ENCODE measurements around the gene PGAP1. TPM values are rescaled to one million over a fixed set of nuclear protein-coding genes. Genes with fewer than 3 reads are reported as not detected.

The PGAP1 gene
- total RNA-seq, 5 donors from 2014 or later (not counting 1 experiment from before 2014, with no cell fraction given) = 10.8 to 17.4 (median 13.9) TPM

- H3K9me3 Mint-ChIP-seq = no peaks in the 10 kb centered on the region
- H3K27me3 ChIP-seq (replicated peaks in 1 of 2; ENCODE audit: control insufficient read depth in 2 of 2, extremely low read depth in 1 of 2, insufficient read depth in 2 of 2, low read length in 1 of 2) = no peaks in the 10 kb centered on the region
- no peak overlapping the region for H3K4me3 Mint-ChIP-seq
- CTCF ChIA-PET = no interaction called here
- H3K4me1 ChIP-seq (ENCODE audit: control insufficient read depth in 1 of 2, extremely low read depth in 1 of 2, insufficient read depth in 2 of 2, low read length in 2 of 2) = no peaks in the 10 kb centered on the region
- no peak overlapping the region for H3K27ac Mint-ChIP-seq
- H3K9me3 ChIP-seq = no peaks in the 10 kb centered on the region
- H3K27me3 Mint-ChIP-seq = peaks cover under 1 to 3% of the 10 kb centered on the region in 2 donors
- no CpG with 5 or more reads among the region's 3 CpGs for WGBS (ENCODE audit: insufficient coverage)
- POLR2A ChIA-PET = interaction anchor here in 1 of 2 donors (0.6 kb wide), 1 partner anchor 103 kb away, joined by 3 read pairs; no protein-coding TSS in a partner anchor
- H3K4me1 Mint-ChIP-seq = peaks cover 5 to 16% (median 6%) of the 10 kb centered on the region in 3 donors
- ATAC-seq (replicated peaks in 1 of 4) = no peak
- no peak for DNase-seq
- no peaks in the 10 kb centered on the region for H3K36me3 ChIP-seq (ENCODE audit: control insufficient read depth in 2 of 2, extremely low read depth in 1 of 2, insufficient read depth in 1 of 2, low read length in 1 of 2)
- H3K36me3 Mint-ChIP-seq = peaks cover 3% of the 10 kb centered on the region
- no peak overlapping the region for H3K27ac ChIP-seq (ENCODE audit: low read length)
- H3K4me3 ChIP-seq (ENCODE audit: control insufficient read depth in 1 of 2, extremely low read depth in 1 of 2, low read length in 1 of 2) = no peak overlapping the region
Observed at GRCh38 chr2:196959734-196960338, 33.3 kb upstream of the PGAP1 start.

GRCh38 chr2:196959281-196959680, 32.8 kb upstream of the PGAP1 start:
- ChIA-PET POLR2A (interaction anchor here in 1 of 2 donors (0.7 kb wide), 1 partner anchor 12 kb away, joined by 6 read pairs; no protein-coding TSS in a partner anchor), CTCF (no interaction called here)
- H3K4me1 ChIP-seq (ENCODE audit: control insufficient read depth in 1 of 2, extremely low read depth in 1 of 2, insufficient read depth in 2 of 2, low read length in 2 of 2) = no peaks in the 10 kb centered on the region
- no peaks in the 10 kb centered on the region for H3K36me3 ChIP-seq (ENCODE audit: control insufficient read depth in 2 of 2, extremely low read depth in 1 of 2, insufficient read depth in 1 of 2, low read length in 1 of 2)
- Mint-ChIP-seq H3K4me1 (peaks cover 5 to 16% (median 6%) of the 10 kb centered on the region in 3 donors), H3K9me3 (no peaks in the 10 kb centered on the region), H3K27me3 (peaks cover 2 to 3% of the 10 kb centered on the region in 2 donors), H3K27ac (no peak overlapping the region), H3K4me3 (no peak overlapping the region), H3K36me3 (peaks cover 3% of the 10 kb centered on the region)
- no peak overlapping the region for H3K27ac ChIP-seq (ENCODE audit: low read length)
- H3K4me3 ChIP-seq (ENCODE audit: control insufficient read depth in 1 of 2, extremely low read depth in 1 of 2, low read length in 1 of 2) = no peak overlapping the region
- DNase-seq = no peak
- WGBS (ENCODE audit: insufficient coverage) = 100% methylated on average over 1 of the region's 2 CpGs
- no peak for ATAC-seq (replicated peaks in 1 of 4)
- H3K27me3 ChIP-seq (replicated peaks in 1 of 2; ENCODE audit: control insufficient read depth in 2 of 2, extremely low read depth in 1 of 2, insufficient read depth in 2 of 2, low read length in 1 of 2) = no peaks in the 10 kb centered on the region
- no peaks in the 10 kb centered on the region for H3K9me3 ChIP-seq

- ATAC-seq (replicated peaks in 1 of 4) = no peak
Observed at GRCh38 chr2:196957881-196958525, 31.5 kb upstream of the PGAP1 start.

GRCh38 chr2:196957442-196957841, 30.9 kb upstream of the PGAP1 start:
- peaks cover 0 to 2% of the 10 kb centered on the region in 2 experiments for H3K27me3 ChIP-seq (replicated peaks in 1 of 2; ENCODE audit: control insufficient read depth in 2 of 2, extremely low read depth in 1 of 2, insufficient read depth in 2 of 2, low read length in 1 of 2)

More at GRCh38 chr2:196957881-196958525, 31.5 kb upstream of the PGAP1 start:
- no peaks in the 10 kb centered on the region for H3K36me3 ChIP-seq (ENCODE audit: control insufficient read depth in 2 of 2, extremely low read depth in 1 of 2, insufficient read depth in 1 of 2, low read length in 1 of 2)
- POLR2A ChIA-PET = interaction anchor here in 1 of 2 donors (0.6 kb wide), 1 partner anchor 834 kb away, joined by 3 read pairs; no protein-coding TSS in a partner anchor
- CTCF ChIA-PET = no interaction called here
- no peaks in the 10 kb centered on the region for H3K4me1 ChIP-seq (ENCODE audit: control insufficient read depth in 1 of 2, extremely low read depth in 1 of 2, insufficient read depth in 2 of 2, low read length in 2 of 2)
- Mint-ChIP-seq H3K27me3 (peaks cover 2 to 3% of the 10 kb centered on the region in 2 donors), H3K9me3 (no peaks in the 10 kb centered on the region), H3K4me3 (no peak overlapping the region), H3K36me3 (peaks cover 2% of the 10 kb centered on the region), H3K4me1 (peaks cover 2 to 11% (median 6%) of the 10 kb centered on the region in 3 donors), H3K27ac (no peak overlapping the region)
- no peak overlapping the region for H3K27ac ChIP-seq (ENCODE audit: low read length)
- H3K4me3 ChIP-seq (ENCODE audit: control insufficient read depth in 1 of 2, extremely low read depth in 1 of 2, low read length in 1 of 2) = no peak overlapping the region
- no CpG with 5 or more reads among the region's 1 CpG for WGBS (ENCODE audit: insufficient coverage)
- H3K9me3 ChIP-seq = no peaks in the 10 kb centered on the region
- no peak for DNase-seq
- H3K27me3 ChIP-seq (replicated peaks in 1 of 2; ENCODE audit: control insufficient read depth in 2 of 2, extremely low read depth in 1 of 2, insufficient read depth in 2 of 2, low read length in 1 of 2) = no peaks in the 10 kb centered on the region

GRCh38 chr2:196956069-196956468, 29.6 kb upstream of the PGAP1 start:
- CTCF ChIA-PET = no interaction called here
- no peaks in the 10 kb centered on the region for H3K4me1 ChIP-seq (ENCODE audit: control insufficient read depth in 1 of 2, extremely low read depth in 1 of 2, insufficient read depth in 2 of 2, low read length in 2 of 2)
- DNase-seq (no peak), ATAC-seq (replicated peaks in 1 of 4) (no peak)
- POLR2A ChIA-PET = no interaction called here
- H3K4me3 Mint-ChIP-seq = no peak overlapping the region
- H3K9me3 ChIP-seq = no peaks in the 10 kb centered on the region
- WGBS (ENCODE audit: insufficient coverage) = 69% methylated on average over 3 of the region's 6 CpGs
- no peaks in the 10 kb centered on the region for H3K9me3 Mint-ChIP-seq
- no peak overlapping the region for H3K27ac Mint-ChIP-seq
- no peak overlapping the region for H3K27ac ChIP-seq (ENCODE audit: low read length)
- H3K27me3 ChIP-seq (replicated peaks in 1 of 2; ENCODE audit: control insufficient read depth in 2 of 2, extremely low read depth in 1 of 2, insufficient read depth in 2 of 2, low read length in 1 of 2) = peaks cover 0 to 2% of the 10 kb centered on the region in 2 experiments
- H3K36me3 Mint-ChIP-seq = no peaks in the 10 kb centered on the region
- peaks cover 2 to 7% of the 10 kb centered on the region in 2 donors for H3K27me3 Mint-ChIP-seq
- H3K4me3 ChIP-seq (ENCODE audit: control insufficient read depth in 1 of 2, extremely low read depth in 1 of 2, low read length in 1 of 2) = no peak overlapping the region
- H3K36me3 ChIP-seq (ENCODE audit: control insufficient read depth in 2 of 2, extremely low read depth in 1 of 2, insufficient read depth in 1 of 2, low read length in 1 of 2) = no peaks in the 10 kb centered on the region
- no peaks in the 10 kb centered on the region for H3K4me1 Mint-ChIP-seq

More at GRCh38 chr2:196957442-196957841, 30.9 kb upstream of the PGAP1 start:
- Mint-ChIP-seq H3K4me3 (no peak overlapping the region), H3K27me3 (peaks cover 2 to 3% of the 10 kb centered on the region in 2 donors), H3K4me1 (peaks cover 0 to 8% (median 6%) of the 10 kb centered on the region in 3 donors), H3K9me3 (no peaks in the 10 kb centered on the region), H3K36me3 (no peaks in the 10 kb centered on the region), H3K27ac (no peak overlapping the region)
- ATAC-seq (replicated peaks in 1 of 4) (no peak), DNase-seq (no peak)
- Histone ChIP-seq H3K4me3 (ENCODE audit: control insufficient read depth in 1 of 2, extremely low read depth in 1 of 2, low read length in 1 of 2) (no peak overlapping the region), H3K27ac (ENCODE audit: low read length) (no peak overlapping the region), H3K4me1 (ENCODE audit: control insufficient read depth in 1 of 2, extremely low read depth in 1 of 2, insufficient read depth in 2 of 2, low read length in 2 of 2) (no peaks in the 10 kb centered on the region), H3K9me3 (no peaks in the 10 kb centered on the region), H3K36me3 (ENCODE audit: control insufficient read depth in 2 of 2, extremely low read depth in 1 of 2, insufficient read depth in 1 of 2, low read length in 1 of 2) (no peaks in the 10 kb centered on the region)
- WGBS (ENCODE audit: insufficient coverage) = 94% methylated on average over 2 of the region's 5 CpGs
- POLR2A ChIA-PET = interaction anchor here in 1 of 2 donors (0.6 to 0.7 kb wide), 2 partner anchors 578 to 833 kb away, joined by 3 to 6 read pairs; no protein-coding TSS in a partner anchor
- CTCF ChIA-PET = no interaction called here

- Mint-ChIP-seq H3K4me3 (no peak overlapping the region), H3K36me3 (no peaks in the 10 kb centered on the region), H3K4me1 (no peaks in the 10 kb centered on the region), H3K9me3 (no peaks in the 10 kb centered on the region), H3K27ac (no peak overlapping the region), H3K27me3 (peaks cover 2 to 7% of the 10 kb centered on the region in 2 donors)
- ATAC-seq (replicated peaks in 1 of 4) (no peak), DNase-seq (no peak)
- H3K27me3 ChIP-seq (replicated peaks in 1 of 2; ENCODE audit: control insufficient read depth in 2 of 2, extremely low read depth in 1 of 2, insufficient read depth in 2 of 2, low read length in 1 of 2) = peaks cover 0 to 2% of the 10 kb centered on the region in 2 experiments
- no peak overlapping the region for H3K4me3 ChIP-seq (ENCODE audit: control insufficient read depth in 1 of 2, extremely low read depth in 1 of 2, low read length in 1 of 2)
- ChIA-PET CTCF (no interaction called here), POLR2A (no interaction called here)
- no peaks in the 10 kb centered on the region for H3K4me1 ChIP-seq (ENCODE audit: control insufficient read depth in 1 of 2, extremely low read depth in 1 of 2, insufficient read depth in 2 of 2, low read length in 2 of 2)
- WGBS (ENCODE audit: insufficient coverage) = no CpG with 5 or more reads among the region's 3 CpGs
- H3K27ac ChIP-seq (ENCODE audit: low read length) = no peak overlapping the region
- no peaks in the 10 kb centered on the region for H3K36me3 ChIP-seq (ENCODE audit: control insufficient read depth in 2 of 2, extremely low read depth in 1 of 2, insufficient read depth in 1 of 2, low read length in 1 of 2)
- no peaks in the 10 kb centered on the region for H3K9me3 ChIP-seq
Observed at GRCh38 chr2:196955036-196955435, 28.5 kb upstream of the PGAP1 start.
